ENCODE data around the gene SLC7A5.

Gene SLC7A5

GRCh38 chr16:87801679-87802259 lies 67.5 kb downstream of the SLC7A5 start:
- Histone ChIP-seq H3K4me2 (ENCODE audit: low read length) (peak overlapping the region; percentile 15; the same call in 1 of the 2 replicates), H3K4me3 (ENCODE audit: low read depth, low read length, poor library complexity, severe bottlenecking) (no peak overlapping the region), H4K20me1 (ENCODE audit: insufficient read depth, low read length) (no peaks in the 10 kb centered on the region), H3K79me2 (ENCODE audit: insufficient read depth, low read length) (no peaks in the 10 kb centered on the region), H3K9me3 (ENCODE audit: low read length) (peaks cover 3% of the 10 kb centered on the region; the same call in 1 of the 2 replicates), H2AFZ (ENCODE audit: low read length) (no peak overlapping the region), H3K27me3 (ENCODE audit: insufficient read depth, low read length) (no peaks in the 10 kb centered on the region), H3K9ac (ENCODE audit: low read length) (peak overlapping the region; percentile 30; the same call in 1 of the 2 replicates), H3K9me2 (ENCODE audit: low read depth, low read length) (no peaks in the 10 kb centered on the region), H3K27ac (ENCODE audit: low read depth, low read length, poor library complexity, severe bottlenecking) (peak overlapping the region; percentile 87), H3F3A (ENCODE audit: insufficient read depth, low read length) (no peaks in the 10 kb centered on the region), H3K4me1 (ENCODE audit: insufficient read depth, low read length, severe bottlenecking) (peaks cover 33% of the 10 kb centered on the region), H3K36me3 (ENCODE audit: insufficient read depth, low read length) (peaks cover 12% of the 10 kb centered on the region; the same call in 1 of the 2 replicates)
- TF ChIP-seq EZH2 (IDR thresholded peaks at IDR 0.05; ENCODE audit: borderline replicate concordance, low read length), result no peak
- no peak for TF ChIP-seq CTCF (IDR thresholded peaks at IDR 0.05; ENCODE audit: low read length)

GRCh38 chr16:87800497-87800896 lies 68.8 kb downstream of the SLC7A5 start:
- Histone ChIP-seq H3K4me2 (ENCODE audit: low read length) (no peak overlapping the region), H3K9ac (ENCODE audit: low read length) (no peak overlapping the region), H3K4me3 (ENCODE audit: low read depth, low read length, poor library complexity, severe bottlenecking) (no peak overlapping the region), H3K36me3 (ENCODE audit: insufficient read depth, low read length) (peaks cover 12% of the 10 kb centered on the region; the same call in 1 of the 2 replicates), H2AFZ (ENCODE audit: low read length) (no peak overlapping the region), H3K9me2 (ENCODE audit: low read depth, low read length) (no peaks in the 10 kb centered on the region), H3K27ac (ENCODE audit: low read depth, low read length, poor library complexity, severe bottlenecking) (no peak overlapping the region), H4K20me1 (ENCODE audit: insufficient read depth, low read length) (no peaks in the 10 kb centered on the region), H3K4me1 (ENCODE audit: insufficient read depth, low read length, severe bottlenecking) (peaks cover 21% of the 10 kb centered on the region), H3K27me3 (ENCODE audit: insufficient read depth, low read length) (no peaks in the 10 kb centered on the region; the same call in 1 of the 2 replicates), H3F3A (ENCODE audit: insufficient read depth, low read length) (no peaks in the 10 kb centered on the region), H3K9me3 (ENCODE audit: low read length) (peaks cover 3% of the 10 kb centered on the region; the same call in 1 of the 2 replicates), H3K79me2 (ENCODE audit: insufficient read depth, low read length) (no peaks in the 10 kb centered on the region)
- no peak for TF ChIP-seq EZH2 (IDR thresholded peaks at IDR 0.05; ENCODE audit: borderline replicate concordance, low read length)
- TF ChIP-seq CTCF (IDR thresholded peaks at IDR 0.05; ENCODE audit: low read length), result no peak

DNA sequence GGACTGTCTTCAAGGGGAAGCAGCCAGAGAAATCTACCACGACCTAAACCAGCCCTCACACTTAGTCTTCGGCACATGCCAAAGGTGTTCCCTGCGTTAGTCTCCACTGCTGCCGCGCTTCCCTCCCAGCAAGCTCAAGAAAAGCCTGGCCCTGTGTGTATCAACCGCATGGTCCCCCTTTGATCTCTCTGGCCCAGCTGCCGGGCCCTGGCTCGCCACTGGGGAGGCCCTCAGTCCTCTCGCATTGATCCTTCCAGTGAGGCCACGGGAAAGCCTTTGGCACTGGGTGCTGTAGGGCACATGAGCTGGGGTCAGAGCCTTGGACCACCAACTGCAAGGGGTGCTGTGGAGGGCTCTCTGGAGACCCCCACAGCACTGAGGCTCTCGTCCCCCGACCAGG lies 74.0 kb downstream of the SLC7A5 start:
- Histone ChIP-seq H2AFZ (ENCODE audit: low read length) (no peak overlapping the region), H3K27ac (ENCODE audit: low read depth, low read length, poor library complexity, severe bottlenecking) (no peak overlapping the region), H3K9ac (ENCODE audit: low read length) (no peak overlapping the region), H3K27me3 (ENCODE audit: insufficient read depth, low read length) (no peaks in the 10 kb centered on the region; the same call in 1 of the 2 replicates), H3K79me2 (ENCODE audit: insufficient read depth, low read length) (no peaks in the 10 kb centered on the region), H3F3A (ENCODE audit: insufficient read depth, low read length) (no peaks in the 10 kb centered on the region), H3K36me3 (ENCODE audit: insufficient read depth, low read length) (peaks cover 7% of the 10 kb centered on the region; the same call in 1 of the 2 replicates), H4K20me1 (ENCODE audit: insufficient read depth, low read length) (no peaks in the 10 kb centered on the region), H3K9me3 (ENCODE audit: low read length) (no peaks in the 10 kb centered on the region), H3K4me1 (ENCODE audit: insufficient read depth, low read length, severe bottlenecking) (peaks cover 10% of the 10 kb centered on the region), H3K4me2 (ENCODE audit: low read length) (no peak overlapping the region), H3K9me2 (ENCODE audit: low read depth, low read length) (no peaks in the 10 kb centered on the region), H3K4me3 (ENCODE audit: low read depth, low read length, poor library complexity, severe bottlenecking) (no peak overlapping the region)
- TF ChIP-seq EZH2 (IDR thresholded peaks at IDR 0.05; ENCODE audit: borderline replicate concordance, low read length), result no peak
- TF ChIP-seq CTCF (IDR thresholded peaks at IDR 0.05; ENCODE audit: low read length), result no peak
